Activated T-helper 9 cell treated with anti-CD3 and anti-CD28 coated beads, Interleukin-2, amount 50 U/mL, for 16 hours (primary cell): ENCODE data around the gene TTYH1.
"Not testable (repeated sequence)": the region's sequence is repeated elsewhere in the genome, so short reads cannot be mapped to it uniquely, and the experiment has no call there.

ENCODE experiments used
- DNase-seq: peaks from one replicate; pipeline ENCODE4 v3.0.0-alpha.2; 2020; ENCODE audit warnings: low read depth

TTYH1 gene

GRCh38 chr19:54444737-54445136, 29.5 kb downstream of the TTYH1 start:
- DNase-seq: no peak

GRCh38 chr19:54446349-54446748, 31.1 kb downstream of the TTYH1 start:
- DNase-seq: not testable (repeated sequence)

- DNase-seq: no peak
These were observed 32.9 kb downstream of the TTYH1 start for GRCh38 chr19:54448040-54448773.

- DNase-seq: peak; percentile 95
These were observed 33.8 kb downstream of the TTYH1 start, which contains the start of gene LENG8 for GRCh38 chr19:54448774-54449700. TSS of gene LENG8 (plus strand) at chr19:54449199. CDS start at chr19:54451345, 2,146 bp downstream.

GRCh38 chr19:54449701-54450069, 34.4 kb downstream of the TTYH1 start:
- DNase-seq: no peak

GRCh38 chr19:54451331-54451871, 36.1 kb downstream of the TTYH1 start:
- DNase-seq: no peak

DNA sequence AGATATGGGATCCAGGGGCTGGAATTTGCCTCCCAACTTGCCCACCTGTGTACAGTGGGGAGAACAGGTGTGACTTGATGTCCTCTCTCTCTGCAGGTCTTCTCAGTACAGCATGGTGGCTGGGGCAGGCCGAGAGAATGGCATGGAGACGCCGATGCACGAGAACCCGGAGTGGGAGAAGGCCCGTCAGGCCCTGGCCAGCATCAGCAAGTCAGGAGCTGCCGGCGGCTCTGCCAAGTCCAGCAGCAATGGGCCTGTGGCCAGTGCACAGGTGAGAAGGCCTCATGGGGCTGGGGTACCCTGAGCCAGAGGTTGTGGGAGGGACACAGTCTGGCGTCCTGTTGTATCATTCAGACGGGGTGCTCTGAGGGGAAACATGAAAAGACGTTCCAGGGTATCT, 36.7 kb downstream of the TTYH1 start:
- no peak for DNase-seq

GRCh38 chr19:54452626-54453025, 37.4 kb downstream of the TTYH1 start:
- no peak for DNase-seq

DNA sequence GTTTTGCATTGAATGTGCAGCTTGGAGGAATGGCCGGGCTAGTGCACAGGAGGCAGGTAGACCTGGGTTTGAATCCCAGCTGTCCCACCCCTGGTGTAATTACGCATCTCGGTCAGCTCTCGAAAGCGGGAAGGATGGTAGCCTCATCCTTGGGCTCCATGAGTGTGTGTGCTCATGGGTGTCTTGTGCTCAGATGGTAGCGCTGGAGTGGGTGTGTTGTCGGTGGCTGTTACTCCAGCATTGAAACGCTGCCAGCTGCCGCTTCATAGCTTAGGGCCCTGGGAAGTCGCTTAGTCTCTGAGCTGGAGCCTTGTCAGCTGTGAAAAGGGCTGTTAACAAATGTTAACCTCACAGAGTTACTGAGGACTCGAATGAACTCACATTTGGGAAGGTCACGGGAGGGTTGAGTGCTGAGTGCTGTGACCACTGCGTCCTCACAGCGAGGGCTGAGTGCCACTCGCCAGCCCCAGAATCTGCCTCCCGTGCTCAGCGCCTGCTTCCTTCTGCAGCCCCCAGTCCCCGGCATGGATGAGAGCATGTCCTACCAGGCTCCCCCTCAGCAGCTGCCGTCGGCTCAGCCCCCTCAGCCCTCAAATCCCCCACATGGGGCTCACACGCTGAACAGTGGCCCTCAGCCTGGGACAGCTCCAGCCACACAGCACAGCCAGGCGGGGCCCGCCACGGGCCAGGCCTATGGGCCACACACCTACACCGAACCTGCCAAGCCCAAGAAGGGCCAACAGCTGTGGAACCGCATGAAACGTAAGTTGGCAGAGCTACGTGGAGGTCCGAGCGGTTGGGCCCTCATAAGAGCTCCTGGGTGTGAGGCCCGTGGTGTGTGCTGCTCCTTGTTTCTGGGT, 38.9 kb downstream of the TTYH1 start:
- no peak for DNase-seq

DNA sequence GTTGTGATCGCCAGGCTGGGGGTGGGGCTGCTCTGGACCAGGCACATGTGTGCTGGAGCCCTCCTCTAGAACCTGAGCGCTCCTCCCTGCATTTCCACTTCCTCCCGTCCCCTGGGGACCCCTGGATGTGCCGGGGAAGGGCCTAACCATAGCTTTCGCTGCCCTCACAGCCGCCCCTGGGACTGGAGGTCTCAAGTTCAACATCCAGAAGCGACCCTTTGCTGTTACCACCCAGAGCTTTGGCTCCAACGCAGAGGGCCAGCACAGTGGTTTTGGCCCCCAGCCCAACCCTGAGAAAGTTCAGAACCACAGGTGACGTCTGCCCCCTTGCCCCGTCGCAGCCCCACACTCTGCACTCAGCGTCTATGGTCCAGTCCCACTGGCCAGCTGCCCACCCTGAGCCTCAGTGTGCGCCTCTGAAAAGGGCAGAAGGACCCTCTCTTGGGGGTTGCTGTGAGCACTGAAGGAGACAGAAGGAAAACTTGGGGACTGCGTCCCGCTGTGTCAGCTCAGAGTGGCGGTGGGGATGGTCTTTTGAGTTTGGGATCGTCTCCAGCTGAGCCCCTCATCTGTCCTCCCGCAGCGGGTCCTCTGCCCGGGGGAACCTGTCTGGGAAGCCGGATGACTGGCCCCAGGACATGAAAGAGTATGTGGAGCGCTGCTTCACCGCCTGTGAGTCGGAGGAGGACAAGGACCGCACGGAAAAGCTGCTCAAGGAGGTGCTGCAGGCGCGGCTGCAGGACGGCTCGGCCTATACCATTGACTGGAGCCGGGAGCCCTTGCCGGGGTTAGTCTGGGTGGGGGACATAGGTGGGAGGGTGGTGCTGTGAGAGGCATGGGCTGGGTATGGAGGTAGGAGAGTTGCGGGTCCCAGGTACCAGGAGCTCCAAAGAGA, 39.8 kb downstream of the TTYH1 start:
- no peak for DNase-seq

DNA sequence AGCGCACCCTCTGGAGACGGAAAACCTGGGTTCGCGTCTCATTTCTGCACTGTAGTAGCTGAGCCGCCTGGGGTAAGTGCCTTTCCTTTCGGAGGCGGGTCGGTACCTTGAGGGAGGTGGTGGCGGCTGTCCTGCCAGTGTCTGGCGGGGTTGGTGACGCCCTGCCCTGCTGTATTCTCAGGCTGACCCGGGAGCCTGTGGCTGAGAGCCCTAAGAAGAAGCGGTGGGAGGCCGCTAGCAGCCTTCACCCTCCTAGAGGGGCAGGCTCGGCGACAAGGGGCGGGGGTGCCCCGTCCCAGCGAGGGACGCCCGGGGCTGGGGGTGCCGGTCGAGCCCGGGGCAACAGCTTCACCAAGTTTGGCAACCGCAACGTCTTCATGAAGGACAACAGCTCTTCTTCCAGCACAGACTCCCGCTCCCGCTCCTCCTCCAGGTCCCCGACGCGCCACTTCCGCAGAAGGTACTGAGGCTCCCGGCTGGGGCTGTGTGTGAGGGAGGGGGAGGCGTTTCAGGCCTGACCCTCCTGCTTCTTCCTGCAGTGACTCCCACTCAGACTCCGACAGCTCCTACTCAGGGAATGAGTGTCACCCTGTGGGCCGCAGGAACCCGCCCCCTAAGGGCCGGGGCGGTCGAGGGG, 40.6 kb downstream of the TTYH1 start:
- no peak for DNase-seq

GRCh38 chr19:54456423-54457373, 41.4 kb downstream of the TTYH1 start:
- DNase-seq: no peak

GRCh38 chr19:54457773-54458647, 42.7 kb downstream of the TTYH1 start:
- no peak for DNase-seq

- DNase-seq: no peak
These were observed 43.5 kb downstream of the TTYH1 start for GRCh38 chr19:54458648-54459281.

DNA sequence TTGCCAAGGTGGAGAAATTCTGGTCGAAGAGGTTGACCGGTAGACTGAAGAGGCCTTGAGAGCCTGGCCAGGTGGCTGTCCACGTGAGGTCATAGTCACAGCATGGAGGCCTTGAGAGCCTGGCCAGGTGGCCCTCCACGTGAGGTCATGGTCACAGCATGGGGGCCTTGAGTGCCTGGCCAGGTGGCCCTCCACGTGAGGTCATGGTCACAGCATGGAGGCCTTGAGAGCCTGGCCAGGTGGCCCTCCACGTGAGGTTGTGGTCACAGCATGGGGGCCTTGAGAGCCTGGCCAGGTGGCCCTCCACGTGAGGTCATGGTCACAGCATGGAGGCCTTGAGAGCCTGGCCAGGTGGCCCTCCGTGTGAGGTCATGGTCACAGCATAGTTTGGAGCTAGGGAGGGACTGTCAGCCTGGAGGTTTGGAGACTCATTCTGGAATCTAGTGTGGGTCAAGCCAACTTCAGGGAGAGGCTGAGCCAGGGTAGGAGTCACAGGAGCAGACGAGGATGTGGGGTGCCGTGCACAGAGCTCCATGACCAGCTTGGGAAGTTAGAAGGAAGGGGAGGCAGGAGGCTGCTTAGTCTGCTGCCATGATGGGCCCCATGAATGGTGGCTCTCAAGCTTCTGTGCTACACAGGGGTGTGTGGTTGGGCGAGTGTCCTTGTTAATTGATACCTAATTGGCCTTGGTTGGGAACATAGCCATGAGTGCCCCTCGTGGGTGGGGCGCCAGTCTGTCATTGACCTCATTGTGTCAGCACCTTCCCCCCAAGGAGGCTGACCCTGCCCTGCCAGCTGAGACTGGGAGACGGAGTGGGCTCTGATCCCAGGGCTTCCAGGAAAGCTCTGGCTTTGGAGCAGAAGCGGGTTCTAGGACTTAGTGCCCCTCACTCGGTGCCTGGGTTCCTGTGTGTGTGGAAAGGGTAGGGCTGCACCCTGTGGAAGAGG, 44.3 kb downstream of the TTYH1 start:
- DNase-seq: no peak

DNA sequence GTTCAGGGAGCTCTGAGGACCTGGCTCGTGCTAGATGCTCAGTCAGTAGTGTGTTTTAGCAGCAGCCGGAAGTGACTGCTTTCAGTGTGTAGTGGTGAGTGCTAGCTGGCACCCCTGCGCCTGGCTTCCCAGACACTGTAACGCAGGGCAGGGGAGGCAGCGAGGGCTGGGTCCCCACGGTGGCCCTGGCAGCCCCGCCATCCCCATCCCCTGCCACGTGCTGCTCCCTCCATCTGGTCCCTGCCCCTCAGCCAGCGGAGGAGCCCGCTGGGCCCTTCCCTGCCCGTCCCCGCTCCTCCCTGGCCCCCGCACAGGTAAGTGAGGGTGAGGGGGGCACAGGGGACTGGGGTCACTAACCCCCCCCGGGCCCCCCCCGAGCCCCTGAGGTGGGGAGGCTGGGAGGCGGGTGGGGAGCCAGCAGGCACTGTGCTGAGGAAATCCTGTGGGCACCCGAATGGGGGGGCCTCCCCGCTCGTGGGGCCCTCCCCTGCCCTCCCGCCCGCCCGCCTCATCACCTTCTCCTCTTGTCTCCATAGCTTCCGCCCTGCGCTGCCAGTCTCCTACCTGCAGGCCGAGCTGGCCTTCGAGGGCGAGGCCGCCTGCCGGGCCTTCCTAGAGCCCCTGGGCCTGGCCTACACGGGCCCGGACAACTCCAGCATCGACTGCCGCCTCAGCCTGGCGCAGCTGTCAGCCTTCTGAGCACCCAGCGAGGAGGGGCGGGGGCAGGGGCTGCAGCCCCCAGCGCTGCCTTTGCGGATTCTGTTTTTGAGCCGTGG, 45.2 kb downstream of the TTYH1 start:
- DNase-seq: no peak
